Keratinocyte (primary cell): ENCODE measurements around the gene C20orf173. TPM values are rescaled to one million over a fixed set of nuclear protein-coding genes. Genes with fewer than 3 reads are reported as not detected.

Source experiments
- DNase-seq: peaks from one replicate; pipeline ENCODE4 v3.0.0-alpha.2; 2011; ENCODE audit warnings: low read depth, missing footprints, low spot score
- FAIRE-seq: peaks from 2 replicates; lab custom pipeline; 2011; peaks lifted over from hg19 to GRCh38; lab: Jason Lieb, UNC
- H2AFZ ChIP-seq: 2 replicates; pipeline ENCODE4 v1.6.0; 2012; ENCODE audit warnings: low read length, control low read depth, inconsistent platforms; ENCODE audit not compliant: control insufficient read depth
- H3K27ac ChIP-seq: 2 replicates; pipeline ENCODE4 v1.5.1; 2011; ENCODE audit warnings: low read length; ENCODE audit not compliant: control insufficient read depth, insufficient read depth
- H3K27me3 ChIP-seq: 3 replicates; pipeline ENCODE4 v1.6.0; 2011; ENCODE audit warnings: low read length; ENCODE audit not compliant: control insufficient read depth, insufficient read depth; ENCODE audit errors: extremely low read depth
- H3K36me3 ChIP-seq, 2 experiments: 2 replicates in 1 of 2; 3 replicates in 1 of 2; pipeline ENCODE4 v1.5.1; 2011; ENCODE audit warnings: low read length in 2 of 2, mild to moderate bottlenecking in 1 of 2; ENCODE audit not compliant: control insufficient read depth in 2 of 2, insufficient read depth in 2 of 2; ENCODE audit errors: extremely low read depth in 1 of 2
- H3K4me1 ChIP-seq: 3 replicates; pipeline ENCODE4 v1.5.1; 2011; ENCODE audit warnings: low read length; ENCODE audit not compliant: control insufficient read depth, insufficient read depth; ENCODE audit errors: extremely low read depth
- H3K4me2 ChIP-seq: 3 replicates; pipeline ENCODE4 v1.6.0; 2011; ENCODE audit warnings: low read depth, low read length; ENCODE audit not compliant: control insufficient read depth, insufficient read depth; ENCODE audit errors: extremely low read depth
- H3K4me3 ChIP-seq, 3 experiments: fragments of 200-600 bp in 1 of 3; sonication (generic) in 1 of 3; 2 replicates in 2 of 3; 3 replicates in 1 of 3; pipeline ENCODE4 v1.5.1; 2011 to 2016; ENCODE audit warnings: low read length in 3 of 3, mild to moderate bottlenecking in 3 of 3, control low read depth in 2 of 3, inconsistent platforms in 1 of 3, low read depth in 1 of 3, mixed read lengths in 1 of 3, mixed run types in 1 of 3, moderate library complexity in 1 of 3; ENCODE audit not compliant: control insufficient read depth in 2 of 3, insufficient read depth in 2 of 3; ENCODE audit errors: extremely low read depth in 1 of 3
- H3K79me2 ChIP-seq: 2 replicates; pipeline ENCODE4 v1.6.0; 2012; ENCODE audit warnings: low read length; ENCODE audit not compliant: control insufficient read depth, insufficient read depth
- H3K9ac ChIP-seq: 3 replicates; pipeline ENCODE4 v1.6.0; 2011; ENCODE audit warnings: low read length; ENCODE audit not compliant: control insufficient read depth, insufficient read depth; ENCODE audit errors: extremely low read depth
- H3K9me1 ChIP-seq: 3 replicates; pipeline ENCODE4 v1.6.0; 2011; ENCODE audit warnings: low read length; ENCODE audit not compliant: control insufficient read depth, insufficient read depth; ENCODE audit errors: extremely low read depth
- H3K9me3 ChIP-seq: 2 replicates; pipeline ENCODE4 v1.5.1; 2012; ENCODE audit warnings: low read depth, low read length; ENCODE audit not compliant: control insufficient read depth
- H4K20me1 ChIP-seq: 3 replicates; pipeline ENCODE4 v1.6.0; 2011; ENCODE audit warnings: low read length; ENCODE audit not compliant: control insufficient read depth, insufficient read depth; ENCODE audit errors: extremely low read depth
- EZH2 ChIP-seq: IDR thresholded peaks from one replicate; pipeline ENCODE4 v1.6.1; 2012; ENCODE audit warnings: inconsistent platforms, mild to moderate bottlenecking, low read length, moderate library complexity
- dilution Hi-C: fragments of 300-500 bp; cut with MboI; formaldehyde crosslinking; loops from one replicate; pipeline ENCODE4 v1.7.0; 2020; ENCODE audit warnings: low sequenced_read_pairs; ENCODE audit not compliant: extremely low pct_ligation_motif_present
- polyA minus RNA-seq, 3 experiments: library from RNA; depleted of rRNA, polyadenylated mRNA; stranded (reverse); fragments of >200 nt; gene quantifications; 1 replicate in 1 of 3; 2 replicates in 1 of 3; 3 replicates in 1 of 3; pipeline ENCODE4 v1.2.3, GENCODE V29; 2011
- polyA plus RNA-seq, 5 experiments: library from polyadenylated mRNA; depleted of rRNA in 3 of 5; stranded (reverse) in 3 of 5; stranded (forward) in 1 of 5; unstranded in 1 of 5; fragments of >200 nt; gene quantifications; 1 replicate in 1 of 5; 2 replicates in 3 of 5; 3 replicates in 1 of 5; pipeline versions ENCODE4 v1.2.1 to v1.2.3, GENCODE V29; 2011 to 2012; ENCODE audit warnings: missing spikeins in 2 of 5, low read depth in 1 of 5, low replicate concordance in 1 of 5
- TF ChIP-seq, protein P1 (sequence below), 3 experiments: IDR thresholded peaks in 1 of 3; conservative IDR thresholded peaks in 1 of 3; optimal IDR thresholded peaks in 1 of 3; 2 replicates in 2 of 3; 3 replicates in 1 of 3; pipeline versions ENCODE3 to v1.5.1; 2011; ENCODE audit warnings: low read length in 3 of 3, mild to moderate bottlenecking in 3 of 3, moderate library complexity in 2 of 3, control low read depth in 1 of 3, inconsistent platforms in 1 of 3; ENCODE audit not compliant: insufficient read depth in 2 of 3; ENCODE audit errors: extremely low read depth in 1 of 3

The C20orf173 gene, protein sequence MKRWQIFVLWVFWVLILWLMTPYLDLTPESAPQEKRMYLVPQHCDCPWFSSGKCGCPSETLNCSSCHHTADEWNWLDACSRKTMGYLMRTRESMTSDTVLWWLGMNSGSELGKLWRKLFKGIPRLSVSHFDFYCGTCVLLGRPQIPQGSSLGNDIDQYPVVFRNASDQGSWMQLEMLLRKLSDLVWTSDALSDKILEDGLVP
- polyA plus RNA-seq (not detected in 3 replicates), polyA minus RNA-seq (not detected in 3 replicates)
- not detected for polyA plus RNA-seq (2011; ENCODE audit: low read depth)
- not detected in 2 replicates for polyA plus RNA-seq (2011; cell fraction: cytosol; rRNA removed)
- polyA plus RNA-seq (2011; cell fraction: nucleus; rRNA removed): not detected in 2 replicates
- not detected in 2 replicates for polyA plus RNA-seq (2012; ENCODE audit: low replicate concordance)
- polyA minus RNA-seq (2011; cell fraction: cytosol; rRNA and poly(A)+ RNA removed): not detected
- not detected in 2 replicates for polyA minus RNA-seq (2011; cell fraction: nucleus; rRNA and poly(A)+ RNA removed)

DNA sequence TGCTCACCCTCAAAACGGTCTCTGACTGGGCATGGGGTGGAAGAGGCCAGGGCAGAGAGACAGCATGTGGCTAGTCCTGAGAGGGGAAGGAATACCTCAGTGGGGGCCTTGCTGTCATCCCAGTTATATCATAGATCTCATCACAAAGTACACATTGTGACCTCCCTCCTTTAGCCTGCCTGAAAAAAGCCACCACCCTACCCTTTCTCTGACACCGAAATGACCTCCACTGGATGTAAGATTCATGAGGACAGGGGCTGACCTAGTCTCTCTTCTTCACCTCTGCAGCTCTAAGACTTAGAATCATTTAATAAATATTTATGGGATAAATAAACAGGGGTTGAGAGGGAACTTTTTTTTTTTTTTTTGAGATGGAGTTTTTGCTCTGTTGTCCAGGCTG lies at the start of gene C20orf173:
Gene C20orf173 (minus strand): TSS at position 101 of the 400 bp plus-strand sequence. CDS start 279 bp downstream, outside the sequence.
- Histone ChIP-seq H3K4me3 (no peak within 1 kb of the TSS), H3K9me3 (no peaks in the 10 kb centered on the region), H3K9me1 (no peaks in the 10 kb centered on the region), H3K27me3 (no peaks in the 10 kb centered on the region), H3K4me1 (no peaks in the 10 kb centered on the region), H4K20me1 (no peaks in the 10 kb centered on the region), H3K79me2 (no peaks in the 10 kb centered on the region), H3K9ac (no peak within 1 kb of the TSS), H2AFZ (no peak within 1 kb of the TSS), H3K4me2 (no peak within 1 kb of the TSS), H3K27ac (no peak within 1 kb of the TSS), H3K36me3 (no peaks in the 10 kb centered on the region)
- dilution Hi-C loops: no loop called here
- no peak for FAIRE-seq
- DNase-seq: no peak
- no peak for TF ChIP-seq EZH2
- TF ChIP-seq, protein P1, sequence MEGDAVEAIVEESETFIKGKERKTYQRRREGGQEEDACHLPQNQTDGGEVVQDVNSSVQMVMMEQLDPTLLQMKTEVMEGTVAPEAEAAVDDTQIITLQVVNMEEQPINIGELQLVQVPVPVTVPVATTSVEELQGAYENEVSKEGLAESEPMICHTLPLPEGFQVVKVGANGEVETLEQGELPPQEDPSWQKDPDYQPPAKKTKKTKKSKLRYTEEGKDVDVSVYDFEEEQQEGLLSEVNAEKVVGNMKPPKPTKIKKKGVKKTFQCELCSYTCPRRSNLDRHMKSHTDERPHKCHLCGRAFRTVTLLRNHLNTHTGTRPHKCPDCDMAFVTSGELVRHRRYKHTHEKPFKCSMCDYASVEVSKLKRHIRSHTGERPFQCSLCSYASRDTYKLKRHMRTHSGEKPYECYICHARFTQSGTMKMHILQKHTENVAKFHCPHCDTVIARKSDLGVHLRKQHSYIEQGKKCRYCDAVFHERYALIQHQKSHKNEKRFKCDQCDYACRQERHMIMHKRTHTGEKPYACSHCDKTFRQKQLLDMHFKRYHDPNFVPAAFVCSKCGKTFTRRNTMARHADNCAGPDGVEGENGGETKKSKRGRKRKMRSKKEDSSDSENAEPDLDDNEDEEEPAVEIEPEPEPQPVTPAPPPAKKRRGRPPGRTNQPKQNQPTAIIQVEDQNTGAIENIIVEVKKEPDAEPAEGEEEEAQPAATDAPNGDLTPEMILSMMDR (optimal IDR thresholded peaks at IDR 0.05 in 1 of 3, IDR thresholded peaks at IDR 0.05 in 1 of 3, conservative IDR thresholded peaks at IDR 0.05 in 1 of 3; ENCODE audit: extremely low read depth in 1 of 3, insufficient read depth in 2 of 3, low read length in 3 of 3): no peak

DNA sequence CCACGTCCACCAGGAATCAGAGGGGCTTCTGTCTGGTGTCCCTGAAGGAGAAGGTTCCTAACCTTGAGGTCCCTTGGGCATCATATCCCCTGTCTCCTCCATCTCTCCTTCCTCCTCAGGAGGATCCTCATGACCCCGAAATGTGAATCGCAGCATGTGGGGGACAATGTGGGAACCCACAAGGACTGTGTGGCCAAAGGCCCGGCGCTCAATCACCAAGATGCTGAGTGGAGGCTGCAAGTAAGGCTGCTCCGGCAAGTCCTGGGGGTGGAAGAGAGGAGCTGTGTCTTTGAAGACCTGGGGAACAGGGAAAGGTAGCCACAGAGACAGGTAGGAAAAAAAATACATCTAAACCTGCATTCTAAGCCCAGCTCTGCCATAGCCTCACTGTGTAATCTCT lies 49.7 kb upstream of the C20orf173 start:
- no peaks in the 10 kb centered on the region for H4K20me1 ChIP-seq
- no peaks in the 10 kb centered on the region for H3K9me1 ChIP-seq
- H3K27me3 ChIP-seq: peaks cover 3% of the 10 kb centered on the region
- H3K4me3 ChIP-seq: no peak overlapping the region
- TF ChIP-seq, protein P1 (optimal IDR thresholded peaks at IDR 0.05 in 1 of 3, IDR thresholded peaks at IDR 0.05 in 1 of 3, conservative IDR thresholded peaks at IDR 0.05 in 1 of 3; ENCODE audit: extremely low read depth in 1 of 3, insufficient read depth in 2 of 3, low read length in 3 of 3): no peak
- TF ChIP-seq EZH2: no peak
- H3K27ac ChIP-seq: no peak overlapping the region
- no peaks in the 10 kb centered on the region for H3K9me3 ChIP-seq
- no peaks in the 10 kb centered on the region for H3K4me1 ChIP-seq
- no peaks in the 10 kb centered on the region for H3K36me3 ChIP-seq
- DNase-seq: no peak
- no peak for FAIRE-seq
- no peak overlapping the region for H2AFZ ChIP-seq
- H3K4me2 ChIP-seq: no peak overlapping the region
- dilution Hi-C loops: no loop called here
- no peak overlapping the region for H3K9ac ChIP-seq
- no peaks in the 10 kb centered on the region for H3K79me2 ChIP-seq
